Central memory CD8-positive, alpha-beta T cell (primary cell): Measurements from ENCODE around the gene CTNNA3.
"Not testable (repeated sequence)": the region's sequence is repeated elsewhere in the genome, so short reads cannot be mapped to it uniquely, and the experiment has no call there.

Source experiments
- ATAC-seq: fragments of 150-1000 bp; cut with Tn5 transposase; replicated peaks from 2 replicates; pipeline ENCODE4 v1.10.0; 2022; ENCODE audit warnings: mild to moderate bottlenecking, moderate FRiP score, moderate number of reproducible peaks; ENCODE audit not compliant: poor library complexity, severe bottlenecking; ENCODE audit errors: extremely low read depth
- DNase-seq, 2 donors: peaks; one replicate each; pipeline ENCODE4 v3.0.0; 2021; ENCODE audit warnings: low spot score in 2 of 2
- H3K27ac Mint-ChIP-seq: one replicate; pipeline ENCODE4 v1.8.0; 2022; ENCODE audit warnings: low read depth, mild to moderate bottlenecking, moderate library complexity, mixed read lengths
- H3K27me3 Mint-ChIP-seq: one replicate; pipeline ENCODE4 v1.8.0; 2022; ENCODE audit warnings: mixed read lengths
- H3K36me3 Mint-ChIP-seq: one replicate; pipeline ENCODE4 v1.8.0; 2022; ENCODE audit warnings: mild to moderate bottlenecking, moderate library complexity, mixed read lengths; ENCODE audit not compliant: insufficient read depth
- H3K4me1 Mint-ChIP-seq: one replicate; pipeline ENCODE4 v1.8.0; 2022; ENCODE audit warnings: mixed read lengths
- H3K4me3 Mint-ChIP-seq: one replicate; pipeline ENCODE4 v1.8.0; 2022; ENCODE audit warnings: mild to moderate bottlenecking, moderate library complexity, mixed read lengths
- H3K9me3 Mint-ChIP-seq: one replicate; pipeline ENCODE4 v1.8.0; 2022; ENCODE audit warnings: mixed read lengths

CTNNA3 gene

GRCh38 chr10:67690540-67690939, 5.5 kb downstream of the CTNNA3 start:
- not testable (repeated sequence) for H3K27ac Mint-ChIP-seq, ATAC-seq, H3K9me3 Mint-ChIP-seq, H3K36me3 Mint-ChIP-seq, H3K4me3 Mint-ChIP-seq, DNase-seq, H3K4me1 Mint-ChIP-seq
- peaks cover 35% of the 10 kb centered on the region for H3K27me3 Mint-ChIP-seq

DNA sequence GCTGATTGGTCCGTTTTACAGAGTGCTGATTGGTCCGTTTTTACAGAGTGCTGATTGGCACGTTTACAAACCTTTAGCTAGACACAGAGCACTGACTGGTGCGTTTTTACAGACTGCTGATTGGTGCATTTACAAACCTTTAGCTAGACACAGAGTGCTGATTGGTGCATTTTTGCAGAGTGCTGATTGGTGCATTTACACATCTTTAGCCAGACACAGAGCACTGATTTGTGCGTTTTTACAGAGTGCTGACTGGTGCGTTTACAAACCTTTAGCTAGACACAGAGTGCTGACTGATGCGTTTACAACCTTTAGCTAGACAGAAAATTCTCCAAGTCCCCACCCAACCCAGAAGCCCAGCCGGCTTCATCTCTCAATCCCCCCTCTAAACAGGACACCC, 11.9 kb downstream of the CTNNA3 start:
- Mint-ChIP-seq H3K9me3 (peaks cover 12% of the 10 kb centered on the region), H3K27me3 (peaks cover 12% of the 10 kb centered on the region)
- DNase-seq, H3K4me3 Mint-ChIP-seq, H3K4me1 Mint-ChIP-seq, H3K36me3 Mint-ChIP-seq, H3K27ac Mint-ChIP-seq, ATAC-seq: not testable (repeated sequence)

DNA sequence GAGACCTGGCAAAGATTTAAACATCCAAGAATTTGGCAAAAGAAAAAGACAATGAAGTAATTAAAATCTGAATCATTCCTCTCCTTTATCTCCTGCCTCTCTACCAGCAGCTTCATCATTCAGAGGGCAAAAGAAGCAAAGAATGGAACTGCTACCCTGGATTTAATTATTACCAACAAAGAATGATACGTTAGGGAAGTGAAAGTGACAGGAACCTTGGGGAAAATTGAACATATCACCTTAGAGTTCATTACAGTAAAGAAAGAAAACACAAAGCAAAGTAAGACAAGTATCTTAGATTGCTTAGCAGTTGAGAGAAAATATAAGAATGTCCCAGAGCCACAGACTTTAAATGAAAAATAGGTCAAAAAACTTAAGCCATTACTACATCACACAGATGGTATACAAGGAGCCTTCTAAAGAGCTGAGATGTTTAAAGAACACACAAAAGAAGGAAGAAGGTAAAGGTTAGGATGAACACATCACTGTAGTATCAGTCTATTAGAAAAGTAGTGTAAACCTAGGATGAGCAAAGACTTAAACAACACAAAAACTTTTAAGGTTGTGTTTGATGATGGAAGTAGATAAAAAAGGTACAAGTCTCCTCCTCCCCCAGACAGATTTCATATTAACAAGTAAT, 17.5 kb downstream of the CTNNA3 start:
- Mint-ChIP-seq H3K27ac (no peak overlapping the region), H3K4me1 (no peaks in the 10 kb centered on the region), H3K36me3 (no peaks in the 10 kb centered on the region), H3K4me3 (no peak overlapping the region), H3K27me3 (peaks cover 37% of the 10 kb centered on the region), H3K9me3 (peaks cover 2% of the 10 kb centered on the region)
- DNase-seq = no peak
- ATAC-seq = no peak

DNA sequence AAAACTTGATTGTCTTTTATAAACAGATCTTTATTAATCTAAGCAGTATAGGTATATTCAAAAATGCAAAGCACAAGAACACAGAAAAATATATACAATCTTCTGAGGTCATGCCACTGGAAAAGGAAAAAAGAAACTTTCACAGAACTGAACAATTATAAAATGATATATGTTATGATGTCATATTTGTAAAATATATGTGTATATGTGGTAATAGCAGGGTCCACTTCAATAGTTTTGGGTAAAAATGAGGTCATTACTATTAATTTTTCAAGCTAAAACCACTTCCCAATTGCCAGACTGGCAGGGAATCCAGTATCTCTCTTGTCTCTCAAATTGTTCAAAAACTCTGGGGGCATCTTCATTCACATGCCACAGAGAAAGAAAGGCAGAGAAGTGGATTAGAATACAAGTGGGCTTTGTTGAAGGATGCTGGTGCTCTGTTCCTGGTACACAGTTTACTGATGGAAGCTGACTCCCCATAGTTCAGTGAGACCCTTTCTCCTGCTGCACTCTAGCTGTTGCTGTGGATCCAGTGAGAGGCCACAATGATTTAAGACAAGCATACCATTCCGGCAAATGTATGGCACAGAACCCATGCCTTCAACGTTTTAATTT, 19.7 kb downstream of the CTNNA3 start:
- ATAC-seq (no peak), DNase-seq (no peak)
- Mint-ChIP-seq H3K4me1 (no peaks in the 10 kb centered on the region), H3K9me3 (no peaks in the 10 kb centered on the region), H3K36me3 (no peaks in the 10 kb centered on the region), H3K4me3 (no peak overlapping the region), H3K27me3 (peaks cover 37% of the 10 kb centered on the region), H3K27ac (no peak overlapping the region)

DNA sequence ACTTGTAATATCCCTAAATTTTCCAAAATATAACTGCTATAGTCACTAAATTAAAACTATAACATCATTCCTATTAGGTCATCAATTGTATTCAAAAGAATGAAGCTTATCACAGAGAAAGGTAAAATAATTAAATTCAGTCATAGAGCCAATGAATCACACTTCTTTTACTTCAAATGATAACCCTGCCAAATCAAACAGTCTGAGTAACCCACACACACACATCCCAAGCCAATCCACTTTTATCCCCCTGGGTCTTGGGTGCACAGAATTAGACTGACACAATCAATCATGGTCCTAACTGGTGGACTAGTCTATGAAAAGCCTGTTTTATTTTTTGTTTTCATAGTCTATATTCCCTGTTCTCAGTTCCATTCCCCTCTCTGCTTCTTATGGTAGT, 25.6 kb downstream of the CTNNA3 start:
- ATAC-seq = no peak
- Mint-ChIP-seq H3K27me3 (peaks cover 4% of the 10 kb centered on the region), H3K27ac (no peak overlapping the region), H3K4me3 (no peak overlapping the region), H3K4me1 (no peaks in the 10 kb centered on the region), H3K9me3 (no peaks in the 10 kb centered on the region), H3K36me3 (no peaks in the 10 kb centered on the region)
- no peak for DNase-seq

GRCh38 chr10:67669978-67670377, 26.0 kb downstream of the CTNNA3 start:
- Mint-ChIP-seq H3K36me3 (no peaks in the 10 kb centered on the region), H3K4me1 (no peaks in the 10 kb centered on the region)

DNA sequence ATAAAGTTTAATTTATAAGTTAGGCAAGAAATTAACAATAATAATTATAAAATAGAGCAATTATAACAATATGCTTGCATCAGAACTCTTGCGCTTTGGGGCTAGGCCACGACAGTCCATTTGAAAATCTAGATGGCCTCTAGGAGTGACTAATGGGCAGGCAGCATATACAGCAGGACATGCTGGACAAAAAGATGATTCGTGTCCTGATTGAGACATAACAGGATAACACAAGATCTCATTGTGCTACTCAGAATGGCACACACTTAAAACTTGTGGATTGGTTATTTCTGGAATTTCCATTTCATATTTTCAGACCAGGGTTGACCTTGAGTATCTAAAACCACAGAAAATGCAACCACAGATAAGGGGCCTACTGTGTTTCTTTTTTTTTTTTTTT, 27.5 kb downstream of the CTNNA3 start:
- no peaks in the 10 kb centered on the region for H3K27me3 Mint-ChIP-seq
- no peak for DNase-seq
- H3K9me3 Mint-ChIP-seq = no peaks in the 10 kb centered on the region
- H3K36me3 Mint-ChIP-seq = no peaks in the 10 kb centered on the region
- H3K4me3 Mint-ChIP-seq = no peak overlapping the region
- ATAC-seq = no peak
- no peaks in the 10 kb centered on the region for H3K4me1 Mint-ChIP-seq
- no peak overlapping the region for H3K27ac Mint-ChIP-seq

More at GRCh38 chr10:67669978-67670377, 26.0 kb downstream of the CTNNA3 start:
- H3K9me3 Mint-ChIP-seq = no peaks in the 10 kb centered on the region
- H3K27me3 Mint-ChIP-seq = no peaks in the 10 kb centered on the region
- no peak overlapping the region for H3K27ac Mint-ChIP-seq
- DNase-seq (no peak), ATAC-seq (no peak)
- H3K4me3 Mint-ChIP-seq = no peak overlapping the region

DNA sequence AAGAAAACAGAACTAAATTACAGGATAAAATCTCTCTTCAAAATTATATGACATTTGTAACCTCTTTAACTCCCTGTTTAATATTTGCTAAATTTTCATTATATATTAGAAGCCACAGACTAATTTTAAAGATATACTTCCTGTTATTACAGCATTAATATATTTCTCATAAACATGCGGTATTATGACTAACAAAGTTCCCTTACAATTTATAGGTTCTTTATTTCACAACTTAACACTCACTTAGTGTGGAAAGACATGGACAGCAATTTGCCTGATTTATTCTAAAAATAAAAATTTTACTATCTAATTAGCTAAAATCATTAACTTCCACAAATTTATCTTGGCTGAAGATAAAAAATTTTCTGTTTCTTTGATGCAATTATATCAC, 29.0 kb downstream of the CTNNA3 start:
- H3K4me3 Mint-ChIP-seq = no peak overlapping the region
- no peaks in the 10 kb centered on the region for H3K9me3 Mint-ChIP-seq
- H3K36me3 Mint-ChIP-seq = no peaks in the 10 kb centered on the region
- ATAC-seq = no peak
- peaks cover 1% of the 10 kb centered on the region for H3K27me3 Mint-ChIP-seq
- H3K27ac Mint-ChIP-seq = no peak overlapping the region
- no peaks in the 10 kb centered on the region for H3K4me1 Mint-ChIP-seq
- no peak for DNase-seq

DNA sequence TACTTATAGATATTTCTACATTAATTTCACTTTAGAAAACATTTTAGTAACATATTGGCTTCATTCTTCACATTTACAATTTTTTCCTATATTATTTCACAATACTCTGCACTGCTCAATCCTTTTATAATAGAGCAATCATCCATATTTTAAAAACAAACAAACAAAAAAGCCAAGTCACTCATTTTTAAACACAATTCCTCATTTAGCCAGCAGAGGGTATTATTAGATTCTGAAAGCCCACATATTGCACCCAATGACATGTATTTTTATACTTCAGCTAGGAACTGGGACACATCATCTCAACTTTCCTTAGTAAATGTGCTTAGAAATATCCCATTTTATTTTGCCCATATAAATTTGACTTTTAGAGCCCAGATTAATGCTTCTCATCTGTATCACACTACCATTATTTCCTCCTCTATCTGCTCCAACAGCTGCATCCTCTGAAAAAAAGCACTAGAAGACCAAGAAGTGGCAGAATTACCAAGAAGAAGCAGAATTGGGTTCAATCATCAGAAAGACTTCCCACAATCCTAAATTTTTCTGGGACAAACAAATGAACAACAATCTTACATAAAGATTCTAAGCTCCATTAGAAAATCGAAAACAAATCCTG, 29.5 kb downstream of the CTNNA3 start:
- ATAC-seq = no peak
- no peak overlapping the region for H3K27ac Mint-ChIP-seq
- H3K4me1 Mint-ChIP-seq = no peaks in the 10 kb centered on the region
- no peaks in the 10 kb centered on the region for H3K9me3 Mint-ChIP-seq
- H3K36me3 Mint-ChIP-seq = no peaks in the 10 kb centered on the region
- H3K4me3 Mint-ChIP-seq = no peak overlapping the region
- H3K27me3 Mint-ChIP-seq = peaks cover 6% of the 10 kb centered on the region
- no peak for DNase-seq

GRCh38 chr10:67665491-67665890, 30.5 kb downstream of the CTNNA3 start:
- no peak for DNase-seq
- Mint-ChIP-seq H3K36me3 (no peaks in the 10 kb centered on the region), H3K27ac (no peak overlapping the region), H3K4me3 (no peak overlapping the region), H3K4me1 (no peaks in the 10 kb centered on the region), H3K27me3 (peaks cover 17% of the 10 kb centered on the region), H3K9me3 (no peaks in the 10 kb centered on the region)
- no peak for ATAC-seq

DNA sequence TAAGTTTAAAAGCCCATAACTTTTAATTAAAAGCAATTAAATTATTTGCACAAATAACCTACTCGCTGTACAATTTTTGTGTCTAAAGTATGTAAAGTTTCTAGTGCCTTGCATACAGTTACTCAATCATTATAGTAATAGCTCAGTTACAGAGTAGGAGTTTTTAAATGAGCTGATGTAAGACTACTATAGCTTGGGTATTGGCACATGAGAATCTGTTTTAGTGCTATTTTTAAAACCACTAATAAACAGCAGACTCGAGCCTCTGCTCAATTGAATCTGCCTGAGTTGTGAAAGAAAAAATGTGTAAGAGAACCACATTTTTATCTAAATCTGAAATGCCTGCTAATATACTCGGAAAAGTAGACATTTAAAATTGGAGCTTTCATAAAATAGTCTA, 31.1 kb downstream of the CTNNA3 start:
- H3K27ac Mint-ChIP-seq = no peak overlapping the region
- peaks cover 22% of the 10 kb centered on the region for H3K27me3 Mint-ChIP-seq
- no peak for ATAC-seq
- H3K4me3 Mint-ChIP-seq = no peak overlapping the region
- H3K36me3 Mint-ChIP-seq = no peaks in the 10 kb centered on the region
- no peaks in the 10 kb centered on the region for H3K9me3 Mint-ChIP-seq
- H3K4me1 Mint-ChIP-seq = no peaks in the 10 kb centered on the region
- no peak for DNase-seq

DNA sequence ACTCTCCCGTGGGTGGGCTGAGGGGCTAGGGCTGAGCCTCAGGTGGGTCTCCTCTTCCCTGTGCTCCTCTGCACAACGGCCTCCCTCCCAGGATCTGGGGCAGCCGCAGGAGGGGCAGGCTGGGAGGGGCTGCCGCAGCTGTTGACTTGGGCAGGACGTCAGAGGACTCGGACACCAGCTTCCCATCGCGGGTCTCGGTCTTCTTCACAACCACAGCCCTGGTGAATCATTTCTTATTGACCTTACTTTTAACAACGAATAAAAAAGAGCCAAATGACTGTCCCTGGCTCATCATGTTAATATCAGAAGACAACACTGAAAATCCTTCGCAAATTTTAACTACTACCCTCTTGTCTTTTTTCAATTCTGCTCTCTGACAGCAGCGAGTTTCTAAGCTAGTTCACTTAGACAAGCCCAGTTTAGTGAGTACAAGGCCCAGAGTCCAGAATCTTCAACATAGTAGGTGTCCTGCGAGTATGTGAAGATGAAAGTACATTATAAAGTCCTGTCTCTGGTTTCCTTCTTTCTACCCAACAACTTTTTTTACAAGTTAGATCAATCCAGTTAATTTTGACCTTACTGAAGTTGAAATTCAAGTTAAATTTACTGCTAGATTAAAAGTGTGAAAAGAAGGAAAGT, 32.4 kb downstream of the CTNNA3 start:
- ATAC-seq = no peak
- no peak overlapping the region for H3K27ac Mint-ChIP-seq
- H3K4me1 Mint-ChIP-seq = no peaks in the 10 kb centered on the region
- H3K36me3 Mint-ChIP-seq = no peaks in the 10 kb centered on the region
- H3K9me3 Mint-ChIP-seq = no peaks in the 10 kb centered on the region
- no peak overlapping the region for H3K4me3 Mint-ChIP-seq
- H3K27me3 Mint-ChIP-seq = peaks cover 26% of the 10 kb centered on the region
- DNase-seq = no peak

- H3K4me3 Mint-ChIP-seq = no peak overlapping the region
- H3K36me3 Mint-ChIP-seq = no peaks in the 10 kb centered on the region
- H3K4me1 Mint-ChIP-seq = no peaks in the 10 kb centered on the region
- no peaks in the 10 kb centered on the region for H3K9me3 Mint-ChIP-seq
- ATAC-seq (no peak), DNase-seq (no peak)
- no peak overlapping the region for H3K27ac Mint-ChIP-seq
- peaks cover 37% of the 10 kb centered on the region for H3K27me3 Mint-ChIP-seq
These were observed 33.6 kb downstream of the CTNNA3 start for GRCh38 chr10:67662415-67662814.
